Hepatocyte (in vitro differentiated cells): ENCODE results near the gene SEL1L3. TPM values are rescaled to one million over a fixed set of nuclear protein-coding genes. Genes with fewer than 3 reads are reported as not detected.

Experiments
- DNase-seq: peaks from one replicate; pipeline ENCODE4 v3.0.0-alpha.2; 2016; ENCODE audit warnings: low spot score
- H2AFZ ChIP-seq: fragments of 200-600 bp; sonication (generic); 2 replicates; pipeline ENCODE4 v1.6.0; 2016; ENCODE audit warnings: antibody characterized with exemption, mild to moderate bottlenecking
- H3K27ac ChIP-seq: fragments of 200-600 bp; sonication (generic); 2 replicates; pipeline ENCODE4 v1.5.1; 2016; ENCODE audit warnings: mild to moderate bottlenecking
- H3K27me3 ChIP-seq: fragments of 200-600 bp; sonication (generic); 2 replicates; pipeline ENCODE4 v1.6.1; 2016
- H3K36me3 ChIP-seq: fragments of 200-600 bp; sonication (generic); replicated peaks from 2 replicates; pipeline ENCODE4 v1.5.1; 2016; ENCODE audit warnings: low read depth; ENCODE audit not compliant: insufficient read depth
- H3K4me1 ChIP-seq: fragments of 200-600 bp; sonication (generic); 2 replicates; pipeline ENCODE4 v1.5.1; 2016; ENCODE audit warnings: mild to moderate bottlenecking, moderate library complexity; ENCODE audit not compliant: insufficient read depth
- H3K4me2 ChIP-seq: fragments of 200-600 bp; sonication (generic); 2 replicates; pipeline ENCODE4 v1.6.0; 2016
- H3K4me3 ChIP-seq: fragments of 200-600 bp; sonication (generic); 2 replicates; pipeline ENCODE4 v1.5.1; 2016; ENCODE audit warnings: mild to moderate bottlenecking
- H3K79me2 ChIP-seq: fragments of 200-600 bp; sonication (generic); 2 replicates; pipeline ENCODE4 v1.6.0; 2017; ENCODE audit warnings: mild to moderate bottlenecking
- H3K9me2 ChIP-seq: fragments of 200-600 bp; sonication (generic); replicated peaks from 2 replicates; pipeline ENCODE4 v1.6.0; 2017; ENCODE audit warnings: mild to moderate bottlenecking; ENCODE audit not compliant: insufficient read depth
- H3K9me3 ChIP-seq: fragments of 200-600 bp; sonication (generic); 2 replicates; pipeline ENCODE4 v1.5.1; 2016; ENCODE audit warnings: low read depth, mild to moderate bottlenecking
- H4K20me1 ChIP-seq: fragments of 200-600 bp; sonication (generic); 2 replicates; pipeline ENCODE4 v1.6.0; 2016; ENCODE audit warnings: mild to moderate bottlenecking; ENCODE audit not compliant: insufficient read depth, poor library complexity, severe bottlenecking
- CTCF ChIP-seq: fragments of 200-600 bp; sonication (generic); IDR thresholded peaks from 2 replicates; pipeline ENCODE4 v1.5.1; 2016; ENCODE audit warnings: antibody characterized with exemption, mild to moderate bottlenecking; ENCODE audit not compliant: poor library complexity
- EZH2 ChIP-seq: fragments of 200-600 bp; sonication (generic); IDR thresholded peaks from 2 replicates; pipeline ENCODE4 v1.6.1; 2016; ENCODE audit warnings: antibody characterized with exemption, mild to moderate bottlenecking, borderline replicate concordance
- EZH2phosphoT487 ChIP-seq: fragments of 200-600 bp; sonication (generic); IDR thresholded peaks from one replicate; pipeline ENCODE4 v1.6.1; 2018; ENCODE audit warnings: antibody characterized with exemption, mild to moderate bottlenecking, low read depth, moderate library complexity; ENCODE audit not compliant: unreplicated experiment, severe bottlenecking
- WGBS: methylation state at CpG from one replicate; pipeline ENCODE4 v1.1.6; 2016; ENCODE audit warnings: low lambda C conversion rate; ENCODE audit errors: missing lambda C conversion rate; 5-methylcytosine and 5-hydroxymethylcytosine counted together
- polyA plus RNA-seq: library from polyadenylated mRNA; unstranded; fragments of >200 nt; fragmentation: Nextera tagmentation; extraction: Ambion mirVana; gene quantifications from 2 replicates; pipeline ENCODE4 v1.2.1, GENCODE V29; 2016
- total RNA-seq: library from RNA; depleted of rRNA; stranded (reverse); fragments of >200 nt; gene quantifications from 2 replicates; pipeline ENCODE4 v1.2.3, GENCODE V29; 2014

SEL1L3 gene
- total and polyA plus RNA-seq, 2 experiments from 2014 or later, result 13.7 to 56.2 TPM

DNA sequence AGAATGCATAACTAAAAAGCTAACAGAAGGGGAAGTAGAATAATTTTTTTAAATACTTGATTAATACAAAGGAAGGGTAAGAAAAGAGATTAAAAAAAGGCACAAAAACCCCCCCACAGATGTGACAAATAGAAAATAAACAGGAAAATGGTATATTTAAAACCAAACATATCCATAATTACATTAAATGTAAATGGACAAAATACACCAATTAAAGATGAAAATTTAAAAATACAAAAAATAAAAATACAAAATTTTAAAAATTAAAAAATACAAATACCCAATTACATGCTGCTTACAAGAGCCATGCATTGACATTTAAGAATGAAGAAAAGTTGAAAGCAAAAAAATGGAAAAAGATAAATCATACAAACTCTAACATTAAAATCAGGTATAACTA, 86.0 kb downstream of the SEL1L3 start:
- no peak overlapping the region for H3K4me2 ChIP-seq
- no peak for TF ChIP-seq EZH2
- no peak for TF ChIP-seq EZH2phosphoT487
- no peak for TF ChIP-seq CTCF
- H3K4me1 ChIP-seq, result peaks cover under 1% of the 10 kb centered on the region
- no peaks in the 10 kb centered on the region for H4K20me1 ChIP-seq
- H3K36me3 ChIP-seq, result no peaks in the 10 kb centered on the region
- H3K9me3 ChIP-seq, result no peaks in the 10 kb centered on the region
- H3K9me2 ChIP-seq, result no peaks in the 10 kb centered on the region
- no peak overlapping the region for H3K27ac ChIP-seq
- no peaks in the 10 kb centered on the region for H3K79me2 ChIP-seq
- DNase-seq, result no peak
- H2AFZ ChIP-seq, result no peak overlapping the region
- no peak overlapping the region for H3K4me3 ChIP-seq
- H3K27me3 ChIP-seq, result no peaks in the 10 kb centered on the region

DNA sequence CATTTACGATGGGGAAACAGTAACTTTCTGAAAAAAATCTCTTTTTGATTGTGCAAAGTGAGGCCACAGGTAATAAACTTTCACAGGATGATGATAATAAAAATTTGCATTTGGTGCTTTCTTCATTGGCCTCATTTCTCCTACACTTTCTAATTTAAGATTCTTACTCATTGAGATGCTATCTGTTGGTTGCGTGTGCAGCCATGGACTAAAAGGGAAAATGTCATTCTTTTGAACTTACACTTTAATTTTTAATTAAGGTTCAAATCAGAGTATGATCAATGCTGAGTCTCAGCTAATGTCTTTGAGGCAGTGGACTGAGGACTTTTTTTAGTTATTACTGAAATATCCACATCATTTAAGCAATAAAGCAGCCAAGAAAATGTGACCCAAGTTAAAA, 87.6 kb downstream of the SEL1L3 start:
- H2AFZ ChIP-seq, result no peak overlapping the region
- H4K20me1 ChIP-seq, result no peaks in the 10 kb centered on the region
- no peak overlapping the region for H3K4me3 ChIP-seq
- 87% methylated on average over 2 of the region's 2 CpGs for WGBS
- H3K9me3 ChIP-seq, result no peaks in the 10 kb centered on the region
- H3K36me3 ChIP-seq, result no peaks in the 10 kb centered on the region
- no peaks in the 10 kb centered on the region for H3K79me2 ChIP-seq
- no peak for TF ChIP-seq EZH2phosphoT487
- TF ChIP-seq EZH2, result no peak
- no peak for TF ChIP-seq CTCF
- no peak for DNase-seq
- H3K4me2 ChIP-seq, result no peak overlapping the region
- no peaks in the 10 kb centered on the region for H3K9me2 ChIP-seq
- H3K27me3 ChIP-seq, result no peaks in the 10 kb centered on the region
- no peak overlapping the region for H3K27ac ChIP-seq
- peaks cover 10% of the 10 kb centered on the region for H3K4me1 ChIP-seq

- Histone ChIP-seq H3K4me1 (peaks cover 10% of the 10 kb centered on the region), H3K36me3 (no peaks in the 10 kb centered on the region), H4K20me1 (no peaks in the 10 kb centered on the region), H3K4me2 (no peak overlapping the region), H3K79me2 (no peaks in the 10 kb centered on the region), H3K27ac (no peak overlapping the region), H2AFZ (no peak overlapping the region), H3K9me2 (no peaks in the 10 kb centered on the region), H3K9me3 (no peaks in the 10 kb centered on the region), H3K4me3 (no peak overlapping the region), H3K27me3 (no peaks in the 10 kb centered on the region)
- TF ChIP-seq CTCF (no peak), EZH2phosphoT487 (no peak), EZH2 (no peak)
- no peak for DNase-seq
- 82% methylated on average over 4 of the region's 4 CpGs for WGBS
Measured at GRCh38 chr4:25773358-25773757, 89.4 kb downstream of the SEL1L3 start.

DNA sequence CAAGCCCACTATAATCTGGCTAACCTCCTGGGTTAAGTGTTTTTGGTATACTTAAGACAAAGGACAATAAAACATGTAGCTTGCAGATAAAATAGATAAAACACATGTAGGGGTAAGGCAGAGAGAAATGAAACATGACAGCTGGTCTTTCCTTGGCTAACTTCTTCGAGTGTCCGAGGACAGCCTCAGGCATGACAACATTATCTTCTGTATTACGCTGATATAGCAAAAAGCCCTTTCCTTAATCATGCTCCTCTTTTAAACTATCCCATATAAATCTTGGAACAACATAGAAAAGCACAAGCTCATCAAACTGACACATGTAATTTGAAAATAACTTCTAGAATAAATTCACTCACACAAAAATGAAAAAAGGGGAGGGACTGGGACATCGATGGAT, 91.1 kb downstream of the SEL1L3 start:
- no peaks in the 10 kb centered on the region for H3K27me3 ChIP-seq
- no peak overlapping the region for H3K27ac ChIP-seq
- H2AFZ ChIP-seq, result no peak overlapping the region
- H3K4me1 ChIP-seq, result peaks cover 10% of the 10 kb centered on the region
- no peak for TF ChIP-seq EZH2
- TF ChIP-seq CTCF, result no peak
- no peak for TF ChIP-seq EZH2phosphoT487
- H3K9me3 ChIP-seq, result no peaks in the 10 kb centered on the region
- no peak overlapping the region for H3K4me2 ChIP-seq
- no peak overlapping the region for H3K4me3 ChIP-seq
- H3K36me3 ChIP-seq, result no peaks in the 10 kb centered on the region
- 52% methylated on average over 4 of the region's 4 CpGs for WGBS
- no peaks in the 10 kb centered on the region for H3K9me2 ChIP-seq
- H4K20me1 ChIP-seq, result no peaks in the 10 kb centered on the region
- H3K79me2 ChIP-seq, result no peaks in the 10 kb centered on the region
- no peak for DNase-seq
